Body of pancreas (tissue), 4 donors: ENCODE results near the gene LSAMP.

Source experiments
- CTCF ChIP-seq, 7 experiments: fragments of 450-650 bp in 4 of 7; fragments of 200-600 bp in 3 of 7; sonication (generic) in 3 of 7; IDR thresholded peaks; one replicate each; pipeline ENCODE4 v1.5.1; 2016 to 2019; ENCODE audit warnings: antibody characterized with exemption in 7 of 7
- POLR2A ChIP-seq, 3 donors: fragments of 450-650 bp; IDR thresholded peaks; one replicate each; pipeline ENCODE4 v1.6.1; 2016; ENCODE audit warnings: antibody characterized with exemption in 3 of 3, mild to moderate bottlenecking in 2 of 3

- TF ChIP-seq CTCF (IDR thresholded peaks at IDR 0.05), result no peak
- no peak for TF ChIP-seq POLR2A (IDR thresholded peaks at IDR 0.05)
Observed at GRCh38 chr3:115974940-115975339, 470.3 kb downstream of the LSAMP start.
